Naive thymus-derived CD4-positive, alpha-beta T cell (primary cell): ENCODE results near the gene SPAG6. TPM values are rescaled to one million over a fixed set of nuclear protein-coding genes. Genes with fewer than 3 reads are reported as not detected.

Experiments
- ATAC-seq: fragments of 150-1000 bp; cut with Tn5 transposase; 2 replicates; pipeline ENCODE4 v1.10.0; 2021; ENCODE audit warnings: mild to moderate bottlenecking, moderate library complexity
- CTCF ChIA-PET: fragments of 350-600 bp; sonication (Branson Sonifier 250); formaldehyde crosslinking; loops from one replicate; lab custom pipeline; 2021; ENCODE audit warnings: antibody characterized with exemption; lab: Charles Lee
- POLR2A ChIA-PET: fragments of 350-600 bp; sonication (Branson Sonifier 250); formaldehyde crosslinking; loops from one replicate; lab custom pipeline; 2021; ENCODE audit warnings: antibody characterized with exemption, inconsistent platforms; lab: Charles Lee
- DNase-seq, 9 donors: peaks; one replicate each; pipeline versions ENCODE4 v3.0.0 to v3.0.0-alpha.2; 2020 to 2022; ENCODE audit warnings: mixed read lengths in 1 of 9
- H3K27ac ChIP-seq: one replicate; pipeline ENCODE4 v1.7.0; 2013; ENCODE audit warnings: mild to moderate bottlenecking, low read depth, low read length, moderate library complexity
- H3K27me3 ChIP-seq, 2 donors: one replicate each; pipeline ENCODE4 v1.7.0; 2013; ENCODE audit warnings: low read length in 2 of 2, mild to moderate bottlenecking in 2 of 2, moderate library complexity in 2 of 2; ENCODE audit not compliant: control insufficient read depth in 2 of 2, insufficient read depth in 2 of 2
- H3K36me3 ChIP-seq, 3 experiments: 1 replicate in 2 of 3; 2 replicates in 1 of 3; pipeline ENCODE4 v1.7.0; 2013; ENCODE audit warnings: low read length in 3 of 3, mild to moderate bottlenecking in 3 of 3, moderate library complexity in 1 of 3; ENCODE audit not compliant: insufficient read depth in 3 of 3, control insufficient read depth in 2 of 3
- H3K4me1 ChIP-seq, 2 donors: one replicate each; pipeline ENCODE4 v1.7.0; 2013; ENCODE audit warnings: low read length in 2 of 2, mild to moderate bottlenecking in 2 of 2, moderate library complexity in 1 of 2; ENCODE audit not compliant: control insufficient read depth in 2 of 2, insufficient read depth in 2 of 2
- H3K4me3 ChIP-seq: 2 replicates; pipeline ENCODE4 v1.7.0; 2013; ENCODE audit warnings: mild to moderate bottlenecking, low read length
- H3K9me3 ChIP-seq, 3 experiments: 1 replicate in 2 of 3; 2 replicates in 1 of 3; pipeline ENCODE4 v1.7.0; 2013; ENCODE audit warnings: low read length in 3 of 3; ENCODE audit not compliant: control insufficient read depth in 2 of 3
- H3K27ac Mint-ChIP-seq, 9 donors: one replicate each; pipeline ENCODE4 v1.8.0; 2020 to 2022; ENCODE audit warnings: mixed read lengths in 9 of 9, mild to moderate bottlenecking in 8 of 9, moderate library complexity in 5 of 9, inconsistent platforms in 2 of 9
- H3K27me3 Mint-ChIP-seq, 5 donors: one replicate each; pipeline ENCODE4 v1.8.0; 2021 to 2022; ENCODE audit warnings: mixed read lengths in 5 of 5, mild to moderate bottlenecking in 1 of 5
- H3K36me3 Mint-ChIP-seq, 5 donors: one replicate each; pipeline ENCODE4 v1.8.0; 2020 to 2022; ENCODE audit warnings: mixed read lengths in 5 of 5, mild to moderate bottlenecking in 3 of 5, inconsistent platforms in 1 of 5
- H3K4me1 Mint-ChIP-seq, 7 donors: one replicate each; pipeline ENCODE4 v1.8.0; 2020 to 2022; ENCODE audit warnings: mixed read lengths in 7 of 7, mild to moderate bottlenecking in 3 of 7, inconsistent platforms in 1 of 7
- H3K4me3 Mint-ChIP-seq, 10 donors: one replicate each; pipeline ENCODE4 v1.8.0; 2020 to 2022; ENCODE audit warnings: mild to moderate bottlenecking in 10 of 10, mixed read lengths in 10 of 10, moderate library complexity in 6 of 10, inconsistent platforms in 2 of 10
- H3K9me3 Mint-ChIP-seq, 11 donors: one replicate each; pipeline ENCODE4 v1.8.0; 2020 to 2022; ENCODE audit warnings: mixed read lengths in 11 of 11, mild to moderate bottlenecking in 4 of 11, inconsistent platforms in 1 of 11, moderate library complexity in 1 of 11
- intact Hi-C, 2 donors: fragments of 100-400 bp; cut with micrococcal nuclease; formaldehyde crosslinking; loops; one replicate each; pipeline ENCODE4 v1.15.1; 2023
- polyA plus RNA-seq, 2 donors: library from polyadenylated mRNA; unstranded; fragments of 300-500 nt; fragmentation: Illumina TruSeq; gene quantifications; one replicate each; pipeline ENCODE4 v1.2.3, GENCODE V29; 2021
- total RNA-seq, 6 experiments: library from RNA in 5 of 6; stranded (reverse) in 5 of 6; gene quantifications; 1 replicate in 5 of 6; 2 replicates in 1 of 6; pipeline ENCODE4 v1.2.3 and lab custom pipeline; 2021 to 2026

The SPAG6 gene
- total and polyA plus RNA-seq, 7 experiments from 2014 or later = 0.46 to 0.93 TPM; not detected in 5

GRCh38 chr10:22329150-22329549 lies 16.1 kb upstream of the SPAG6 start:
- DNase-seq (no peak), ATAC-seq (no peak)
- peaks cover 0 to 24% (median 5%) of the 10 kb centered on the region in 11 donors for H3K9me3 Mint-ChIP-seq
- Histone ChIP-seq H3K9me3 (no peaks in the 10 kb centered on the region), H3K4me3 (no peak overlapping the region), H3K4me1 (peaks cover 15 to 19% of the 10 kb centered on the region in 2 donors), H3K27ac (no peak overlapping the region), H3K36me3 (peaks cover 0 to 5% (median 3%) of the 10 kb centered on the region in 3 experiments), H3K27me3 (peaks cover 0 to 5% of the 10 kb centered on the region in 2 donors)
- CTCF ChIA-PET = no interaction called here
- POLR2A ChIA-PET = no interaction called here
- H3K27me3 Mint-ChIP-seq = peaks cover 6 to 52% (median 24%) of the 10 kb centered on the region in 5 donors
- no peak overlapping the region for H3K4me3 Mint-ChIP-seq
- H3K27ac Mint-ChIP-seq = peak overlapping the region in 1 of 9 donors; percentile 7
- intact Hi-C loops = loop anchor here in 1 of 2 donors (10.0 kb wide), 1 partner anchor 386 kb away; the partner anchor contains the start of gene PIP4K2A
- peaks cover 23 to 47% (median 38%) of the 10 kb centered on the region in 7 donors for H3K4me1 Mint-ChIP-seq
- peaks cover 7 to 27% (median 9%) of the 10 kb centered on the region in 5 donors for H3K36me3 Mint-ChIP-seq

- H3K4me1 ChIP-seq = peaks cover 29 to 31% of the 10 kb centered on the region in 2 donors
- H3K27me3 ChIP-seq = peaks cover under 1 to 21% of the 10 kb centered on the region in 2 donors
- H3K27me3 Mint-ChIP-seq = peaks cover 6 to 39% (median 21%) of the 10 kb centered on the region in 5 donors
- CTCF ChIA-PET = interaction anchor here (1.5 kb wide), 1 partner anchor 16 kb away, joined by 5 read pairs; the partner anchor contains the start of gene COMMD3
- POLR2A ChIA-PET = interaction anchor here (0.6 to 3.1 kb wide), 12 partner anchors 9 to 605 kb away, joined by 3 to 28 read pairs (median 4); partner anchors contain the start of gene COMMD3
- H3K4me1 Mint-ChIP-seq = peaks cover 7 to 36% (median 29%) of the 10 kb centered on the region in 7 donors
- H3K9me3 Mint-ChIP-seq = peaks cover 0 to 24% (median 6%) of the 10 kb centered on the region in 11 donors
- H3K36me3 ChIP-seq = peaks cover 0 to 5% (median 3%) of the 10 kb centered on the region in 3 experiments
- DNase-seq (no peak), ATAC-seq (no peak)
- no peaks in the 10 kb centered on the region for H3K9me3 ChIP-seq
- peaks cover 7 to 23% (median 9%) of the 10 kb centered on the region in 5 donors for H3K36me3 Mint-ChIP-seq
- intact Hi-C loops = loop anchor here in 1 of 2 donors (2.0 kb wide), 1 partner anchor 15 kb away; the partner anchor contains the start of gene COMMD3
- peak overlapping the region; percentile 54 for H3K27ac ChIP-seq
- peak overlapping the region in 7 of 9 donors; percentile 2 to 95 (median 90) for H3K27ac Mint-ChIP-seq
- peak overlapping the region in 6 of 10 donors; percentile 10 to 91 (median 88) for H3K4me3 Mint-ChIP-seq
- H3K4me3 ChIP-seq = no peak overlapping the region
These were observed 13.1 kb upstream of the SPAG6 start for GRCh38 chr10:22332116-22332692.

- Mint-ChIP-seq H3K4me1 (peaks cover 7 to 39% (median 29%) of the 10 kb centered on the region in 7 donors), H3K36me3 (peaks cover 7 to 22% (median 9%) of the 10 kb centered on the region in 5 donors), H3K27ac (peak overlapping the region; percentile 85 to 95 (median 92)), H3K27me3 (peaks cover 15 to 46% (median 32%) of the 10 kb centered on the region in 5 donors), H3K9me3 (peaks cover 0 to 28% (median 6%) of the 10 kb centered on the region in 11 donors), H3K4me3 (peak overlapping the region; percentile 73 to 91 (median 85))
- peaks cover 12 to 33% of the 10 kb centered on the region in 2 donors for H3K27me3 ChIP-seq
- ChIA-PET POLR2A (interaction anchor here (0.6 to 3.1 kb wide), 8 partner anchors 10 to 125 kb away, joined by 3 to 28 read pairs (median 7); partner anchors contain the start of gene COMMD3), CTCF (interaction anchor here (1.5 kb wide), 1 partner anchor 17 kb away, joined by 5 read pairs; the partner anchor contains the start of gene COMMD3)
- H3K4me3 ChIP-seq = peak overlapping the region; percentile 50
- H3K27ac ChIP-seq = peak overlapping the region; percentile 54
- peak; percentile 16 for ATAC-seq
- peaks cover 0 to 5% (median 3%) of the 10 kb centered on the region in 3 experiments for H3K36me3 ChIP-seq
- H3K9me3 ChIP-seq = no peaks in the 10 kb centered on the region
- H3K4me1 ChIP-seq = peaks cover 29 to 31% of the 10 kb centered on the region in 2 donors
- DNase-seq = peak in 7 of 9 donors; percentile 40 to 77 (median 70)
- intact Hi-C loops = loop anchor here (1.0 to 2.0 kb wide), 5 partner anchors 8 to 82 kb away; partner anchors contain the start of genes BMI1 (in 1 of the 2) and COMMD3 (in 1 of the 2)
These were observed 11.9 kb upstream of the SPAG6 start for GRCh38 chr10:22333167-22333974.

GRCh38 chr10:22333975-22334282 lies 11.4 kb upstream of the SPAG6 start:
- peaks cover 29 to 31% of the 10 kb centered on the region in 2 donors for H3K4me1 ChIP-seq
- peak overlapping the region; percentile 85 to 95 (median 92) for H3K27ac Mint-ChIP-seq
- H3K4me3 ChIP-seq = peak overlapping the region; percentile 50

GRCh38 chr10:22334414-22335172 lies 10.7 kb upstream of the SPAG6 start:
- H3K4me3 Mint-ChIP-seq = peak overlapping the region; percentile 82 to 91 (median 87)
- peaks cover 2 to 16% (median 4%) of the 10 kb centered on the region in 5 donors for H3K36me3 Mint-ChIP-seq
- peak overlapping the region; percentile 57 for H3K4me3 ChIP-seq
- peaks cover 24 to 41% of the 10 kb centered on the region in 2 donors for H3K27me3 ChIP-seq
- peaks cover 29 to 33% of the 10 kb centered on the region in 2 donors for H3K4me1 ChIP-seq
- peaks cover 0 to 37% (median 5%) of the 10 kb centered on the region in 11 donors for H3K9me3 Mint-ChIP-seq
- ChIA-PET CTCF (no interaction called here), POLR2A (interaction anchor here (0.6 to 1.1 kb wide), 3 partner anchors 9 to 102 kb away, joined by 3 to 4 read pairs (median 4); no protein-coding TSS in a partner anchor)
- H3K9me3 ChIP-seq = no peaks in the 10 kb centered on the region
- H3K4me1 Mint-ChIP-seq = peaks cover 7 to 49% (median 29%) of the 10 kb centered on the region in 7 donors
- ATAC-seq = no peak
- H3K27ac ChIP-seq = peak overlapping the region; percentile 63
- peaks cover 0 to 3% (median under 1%) of the 10 kb centered on the region in 3 experiments for H3K36me3 ChIP-seq
- H3K27ac Mint-ChIP-seq = peak overlapping the region; percentile 84 to 95 (median 93)
- intact Hi-C loops = loop anchor here in 1 of 2 donors (1.0 to 2.0 kb wide), 2 partner anchors 105 to 800 kb away; partner anchors contain the start of gene MLLT10
- DNase-seq = no peak
- peaks cover 24 to 53% (median 45%) of the 10 kb centered on the region in 5 donors for H3K27me3 Mint-ChIP-seq

More at GRCh38 chr10:22333975-22334282, 11.4 kb upstream of the SPAG6 start:
- Mint-ChIP-seq H3K27me3 (peaks cover 21 to 52% (median 38%) of the 10 kb centered on the region in 5 donors), H3K4me3 (peak overlapping the region; percentile 73 to 91 (median 85)), H3K4me1 (peaks cover 7 to 44% (median 29%) of the 10 kb centered on the region in 7 donors), H3K36me3 (peaks cover 7 to 22% (median 9%) of the 10 kb centered on the region in 5 donors), H3K9me3 (peaks cover 0 to 33% (median 6%) of the 10 kb centered on the region in 11 donors)
- Histone ChIP-seq H3K27ac (no peak overlapping the region), H3K36me3 (peaks cover 0 to 5% (median 3%) of the 10 kb centered on the region in 3 experiments), H3K9me3 (no peaks in the 10 kb centered on the region), H3K27me3 (peaks cover 17 to 38% of the 10 kb centered on the region in 2 donors)
- intact Hi-C loops = loop anchor here (1.0 to 2.0 kb wide), 6 partner anchors 9 to 799 kb away; partner anchors contain the start of genes BMI1 (in 1 of the 2), COMMD3 (in 1 of the 2) and MLLT10 (in 1 of the 2)
- ATAC-seq (no peak), DNase-seq (no peak)
- ChIA-PET POLR2A (interaction anchor here (0.6 kb wide), 1 partner anchor 103 kb away, joined by 3 read pairs; no protein-coding TSS in a partner anchor), CTCF (no interaction called here)
